Endothelial cell of umbilical vein (primary cell): ENCODE measurements around the gene PIP5K1C.

Experiments
- CTCF ChIP-seq, 2 donors: IDR thresholded peaks; 1 replicate in 1 of 2; 2 replicates in 1 of 2; pipeline ENCODE4 v1.5.1; 2011; ENCODE audit warnings: low read length in 2 of 2, mild to moderate bottlenecking in 2 of 2, moderate library complexity in 2 of 2, control low read depth in 1 of 2, inconsistent platforms in 1 of 2, low read depth in 1 of 2; ENCODE audit not compliant: insufficient read depth in 1 of 2; ENCODE audit errors: extremely low read depth in 1 of 2
- EZH2 ChIP-seq: IDR thresholded peaks from 2 replicates; pipeline ENCODE4 v1.6.1; 2012; ENCODE audit warnings: borderline replicate concordance, low read depth, mild to moderate bottlenecking, moderate library complexity, low read length, inconsistent platforms; ENCODE audit not compliant: severe bottlenecking
- GATA2 ChIP-seq: IDR thresholded peaks from 2 replicates; pipeline ENCODE4 v1.7.0; 2011; ENCODE audit warnings: low read depth, mild to moderate bottlenecking, moderate library complexity, mixed read lengths, low read length; ENCODE audit not compliant: insufficient read length, insufficient read depth
- JUN ChIP-seq: IDR thresholded peaks from 2 replicates; pipeline ENCODE4 v1.6.1; 2011; ENCODE audit warnings: borderline replicate concordance, low read depth; ENCODE audit not compliant: insufficient read length, insufficient read depth
- MYC ChIP-seq: IDR thresholded peaks from one replicate; pipeline ENCODE4 v1.6.1; 2011; ENCODE audit warnings: mild to moderate bottlenecking, low read depth, low read length
- POLR2A ChIP-seq: IDR thresholded peaks from 2 replicates; pipeline ENCODE4 v1.6.1; 2012; ENCODE audit warnings: low read depth, mild to moderate bottlenecking, control low read depth, low read length
- POLR2AphosphoS5 ChIP-seq: IDR thresholded peaks from 2 replicates; pipeline ENCODE4 v1.6.1; 2012; ENCODE audit warnings: low read depth, mild to moderate bottlenecking, control low read depth, low read length, moderate library complexity; ENCODE audit not compliant: insufficient read depth

DNA sequence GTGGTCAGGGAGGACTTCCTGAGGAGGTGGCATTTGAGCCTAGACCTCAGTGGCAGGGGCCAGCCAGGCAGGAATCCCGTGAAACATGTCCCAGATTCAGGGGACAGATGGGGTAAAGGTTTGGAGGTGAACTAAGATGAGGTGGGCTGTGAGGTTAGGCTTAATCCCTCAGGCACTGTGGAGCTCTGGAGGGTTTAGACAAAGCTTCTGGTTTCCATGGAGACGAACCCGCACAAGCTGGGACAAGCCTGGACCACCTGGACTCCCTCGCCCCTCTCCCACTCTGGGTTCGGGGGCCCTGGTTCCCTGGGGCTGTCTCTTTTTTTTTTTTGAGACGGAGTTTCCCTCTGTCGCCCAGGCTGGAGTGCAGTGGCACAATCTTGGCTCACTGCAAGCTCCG is 23.6 kb upstream of the PIP5K1C start:
- no peak for TF ChIP-seq MYC
- TF ChIP-seq CTCF (IDR thresholded peaks at IDR 0.05; ENCODE audit: extremely low read depth in 1 of 2, insufficient read depth in 1 of 2, low read depth in 1 of 2, low read length in 2 of 2) = no peak
- no peak for TF ChIP-seq JUN
- TF ChIP-seq EZH2 = no peak
- TF ChIP-seq POLR2AphosphoS5 = no peak
- no peak for TF ChIP-seq POLR2A
- TF ChIP-seq GATA2 = no peak
